ENCODE results near the gene ALDH4A1. TPM values are rescaled to one million over a fixed set of nuclear protein-coding genes. Genes with fewer than 3 reads are reported as not detected.

Gene ALDH4A1
- total and polyA plus RNA-seq, 10 of the 15 experiments (the other 5 are each of a cell fraction or from before 2014, with no cell fraction given) = 0.06 to 25.5 (median 13.0) TPM

DNA sequence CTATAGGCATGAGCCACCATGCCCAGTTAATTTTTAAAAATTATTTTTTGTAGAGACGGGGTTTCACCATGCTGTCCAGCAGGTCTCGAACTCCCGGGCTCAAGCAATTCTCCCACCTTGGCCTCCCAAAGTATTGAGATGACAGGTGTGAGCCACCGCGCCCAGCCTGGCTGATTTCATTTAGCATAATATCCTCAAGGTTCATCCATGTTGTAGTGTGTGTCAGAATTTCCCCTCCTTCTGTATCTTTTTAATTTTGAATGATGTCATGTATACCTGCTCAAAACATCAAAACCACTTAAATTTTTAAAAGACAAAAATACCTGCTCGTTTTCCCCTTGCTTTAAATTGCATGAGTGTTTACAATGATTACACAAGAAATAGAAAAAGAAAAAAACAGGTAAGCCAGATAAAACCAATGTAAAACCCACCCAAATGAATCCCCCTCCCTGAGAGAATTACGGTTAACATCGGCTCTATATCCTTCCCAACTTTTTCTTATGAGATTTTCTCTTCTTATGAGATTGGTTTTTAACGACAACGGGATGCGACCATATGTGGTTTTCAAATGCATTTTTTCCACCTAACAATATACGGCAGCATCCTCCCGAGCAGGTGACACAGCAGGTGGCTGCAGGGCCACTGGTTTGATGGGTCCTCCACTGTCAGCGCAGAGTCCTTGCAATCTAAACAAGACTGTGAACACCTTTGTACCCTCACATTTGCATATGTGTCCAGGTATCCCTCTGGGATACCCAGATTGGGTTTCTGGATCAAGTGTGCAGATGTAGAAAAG lies 32.0 kb upstream of the ALDH4A1 start:
- Histone ChIP-seq H3K27me3 (replicated peaks in 1 of 2; ENCODE audit: control insufficient read depth in 2 of 2, insufficient read depth in 2 of 2, low read length in 1 of 2) (no peaks in the 10 kb centered on the region), H3K27ac (ENCODE audit: control insufficient read depth, insufficient read depth) (no peak overlapping the region), H3K79me2 (ENCODE audit: control insufficient read depth, insufficient read depth, low read length) (peaks cover 3% of the 10 kb centered on the region), H3K9ac (ENCODE audit: control insufficient read depth, insufficient read depth, low read length) (no peak overlapping the region), H2AFZ (ENCODE audit: control insufficient read depth, low read depth, low read length) (no peak overlapping the region), H3K4me2 (ENCODE audit: control insufficient read depth, insufficient read depth) (no peak overlapping the region), H3K4me1 (ENCODE audit: control insufficient read depth, insufficient read depth, low read length) (peaks cover 27% of the 10 kb centered on the region), H3K4me3 (no peak overlapping the region), H3K36me3 (ENCODE audit: control insufficient read depth in 2 of 2, insufficient read depth in 2 of 2, low read length in 1 of 2) (no peaks in the 10 kb centered on the region; a peak in 1 of 4 replicates), H3K9me3 (replicated peaks; ENCODE audit: control insufficient read depth, insufficient read depth, low read length) (no peaks in the 10 kb centered on the region), H4K20me1 (ENCODE audit: control insufficient read depth, insufficient read depth) (no peaks in the 10 kb centered on the region; the same call in 1 of the 2 replicates)
- no peak for FAIRE-seq
- ChIA-PET CTCF (no interaction called here), SMC1A (ENCODE audit: uncharacterized antibody, unreplicated experiment) (no interaction called here), RAD21 (ENCODE audit: unreplicated experiment) (no interaction called here), POLR2A (no interaction called here)
- BruUV-seq (replicated peaks) = no TSS peak
- TF ChIP-seq, protein P1, sequence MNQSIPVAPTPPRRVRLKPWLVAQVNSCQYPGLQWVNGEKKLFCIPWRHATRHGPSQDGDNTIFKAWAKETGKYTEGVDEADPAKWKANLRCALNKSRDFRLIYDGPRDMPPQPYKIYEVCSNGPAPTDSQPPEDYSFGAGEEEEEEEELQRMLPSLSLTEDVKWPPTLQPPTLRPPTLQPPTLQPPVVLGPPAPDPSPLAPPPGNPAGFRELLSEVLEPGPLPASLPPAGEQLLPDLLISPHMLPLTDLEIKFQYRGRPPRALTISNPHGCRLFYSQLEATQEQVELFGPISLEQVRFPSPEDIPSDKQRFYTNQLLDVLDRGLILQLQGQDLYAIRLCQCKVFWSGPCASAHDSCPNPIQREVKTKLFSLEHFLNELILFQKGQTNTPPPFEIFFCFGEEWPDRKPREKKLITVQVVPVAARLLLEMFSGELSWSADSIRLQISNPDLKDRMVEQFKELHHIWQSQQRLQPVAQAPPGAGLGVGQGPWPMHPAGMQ (IDR thresholded peaks at IDR 0.05; ENCODE audit: borderline replicate concordance) = no peak
- TF ChIP-seq IKZF2 (IDR thresholded peaks at IDR 0.05) = no peak
- TF ChIP-seq BMI1 (IDR thresholded peaks at IDR 0.05; ENCODE audit: borderline replicate concordance) = no peak
- intact Hi-C loops (cut with micrococcal nuclease; ENCODE audit: unreplicated experiment) (no loop called here), in situ Hi-C loops (cut with MboI) (no loop called here)
- no peak for DNase-seq (ENCODE audit: low read depth, low spot score)
- WGBS (ENCODE audit: insufficient coverage, insufficient replicate concordance, low lambda C conversion rate, missing lambda C conversion rate) = 74% methylated on average over 14 of the region's 14 CpGs
- no peak for ATAC-seq

GRCh38 chr1:18932879-18933278 lies 30.5 kb upstream of the ALDH4A1 start:
- Histone ChIP-seq H3K4me2 (ENCODE audit: control insufficient read depth, insufficient read depth) (no peak overlapping the region), H3K27me3 (replicated peaks in 1 of 2; ENCODE audit: control insufficient read depth in 2 of 2, insufficient read depth in 2 of 2, low read length in 1 of 2) (no peaks in the 10 kb centered on the region), H3K9me3 (replicated peaks; ENCODE audit: control insufficient read depth, insufficient read depth, low read length) (no peaks in the 10 kb centered on the region), H3K4me1 (ENCODE audit: control insufficient read depth, insufficient read depth, low read length) (peaks cover 34% of the 10 kb centered on the region), H3K79me2 (ENCODE audit: control insufficient read depth, insufficient read depth, low read length) (peaks cover 11% of the 10 kb centered on the region), H3K4me3 (no peak overlapping the region), H2AFZ (ENCODE audit: control insufficient read depth, low read depth, low read length) (no peak overlapping the region), H3K36me3 (ENCODE audit: control insufficient read depth in 2 of 2, insufficient read depth in 2 of 2, low read length in 1 of 2) (no peaks in the 10 kb centered on the region; a peak in 1 of 4 replicates), H3K27ac (ENCODE audit: control insufficient read depth, insufficient read depth) (no peak overlapping the region), H3K9ac (ENCODE audit: control insufficient read depth, insufficient read depth, low read length) (no peak overlapping the region), H4K20me1 (ENCODE audit: control insufficient read depth, insufficient read depth) (no peaks in the 10 kb centered on the region; the same call in 1 of the 2 replicates)
- no peak for FAIRE-seq
- ATAC-seq = no peak
- no TSS peak for BruUV-seq (replicated peaks)
- in situ Hi-C loops (cut with MboI) = no loop called here
- POLR2A ChIA-PET = no interaction called here
- RAD21 ChIA-PET (ENCODE audit: unreplicated experiment) = no interaction called here
- CTCF ChIA-PET = no interaction called here
- WGBS (ENCODE audit: insufficient coverage, insufficient replicate concordance, low lambda C conversion rate, missing lambda C conversion rate) = 81% methylated on average over 7 of the region's 7 CpGs
- no peak for DNase-seq (ENCODE audit: low read depth, low spot score)
- intact Hi-C loops (cut with micrococcal nuclease; ENCODE audit: unreplicated experiment) = no loop called here
- SMC1A ChIA-PET (ENCODE audit: uncharacterized antibody, unreplicated experiment) = no interaction called here
- TF ChIP-seq ZNF24 (IDR thresholded peaks at IDR 0.05) = no peak
